ENCODE results near the gene SMIM1. TPM values are rescaled to one million over a fixed set of nuclear protein-coding genes. Genes with fewer than 3 reads are reported as not detected.
A peak's percentile ranks its signal among the peaks of the same experiment; 100 is the strongest.

The SMIM1 gene
- total and polyA plus RNA-seq, 7 donors: 0.57 to 2.1 (median 1.3) TPM

GRCh38 chr1:3785456-3786157, 13.1 kb downstream of the SMIM1 start:
- peak; percentile 15 for TF ChIP-seq CTCF (IDR thresholded peaks at IDR 0.05)
- 83% methylated on average over 13 to 14 of the region's 14 CpGs for WGBS, 3 donors
- H3K9me3 ChIP-seq: no peaks in the 10 kb centered on the region
- H3K27ac ChIP-seq: no peak overlapping the region
- intact Hi-C loops (cut with DNase I): no loop called here
- H3K36me3 ChIP-seq (ENCODE audit: insufficient read depth in 1 of 2, low read depth in 1 of 2): peaks cover 2 to 73% of the 10 kb centered on the region in 2 donors
- DNase-seq: no peak
- no peaks in the 10 kb centered on the region for H3K27me3 ChIP-seq (ENCODE audit: insufficient read depth in 3 of 3, low read length in 2 of 3)
- ATAC-seq: no peak
- no peak overlapping the region for H3K4me3 ChIP-seq
- H3K4me1 ChIP-seq: peaks cover 5% of the 10 kb centered on the region

- no peak overlapping the region for H3K27ac ChIP-seq
- no peak for TF ChIP-seq CTCF (IDR thresholded peaks at IDR 0.05)
- 91 to 92% (median 91%) methylated on average over 45 of the region's 45 CpGs for WGBS, 3 donors
- H3K4me3 ChIP-seq: no peak overlapping the region
- peaks cover 2 to 62% of the 10 kb centered on the region in 2 donors for H3K36me3 ChIP-seq (ENCODE audit: insufficient read depth in 1 of 2, low read depth in 1 of 2)
- DNase-seq (no peak), ATAC-seq (no peak)
- H3K27me3 ChIP-seq (ENCODE audit: insufficient read depth in 3 of 3, low read length in 2 of 3): no peaks in the 10 kb centered on the region
- no peaks in the 10 kb centered on the region for H3K9me3 ChIP-seq
- H3K4me1 ChIP-seq: peaks cover 5% of the 10 kb centered on the region
- intact Hi-C loops (cut with DNase I): no loop called here
Measured at GRCh38 chr1:3786468-3787348, 14.2 kb downstream of the SMIM1 start.

GRCh38 chr1:3787349-3787715, 14.8 kb downstream of the SMIM1 start:
- WGBS, 3 donors: 74 to 78% (median 77%) methylated on average over 10 of the region's 10 CpGs
- Histone ChIP-seq H3K4me3 (no peak overlapping the region), H3K4me1 (peaks cover 5% of the 10 kb centered on the region), H3K9me3 (no peaks in the 10 kb centered on the region), H3K27ac (no peak overlapping the region), H3K36me3 (ENCODE audit: insufficient read depth in 1 of 2, low read depth in 1 of 2) (peaks cover 2 to 61% of the 10 kb centered on the region in 2 donors), H3K27me3 (ENCODE audit: insufficient read depth in 3 of 3, low read length in 2 of 3) (no peaks in the 10 kb centered on the region)
- DNase-seq (no peak), ATAC-seq (no peak)
- TF ChIP-seq CTCF (IDR thresholded peaks at IDR 0.05): no peak
- intact Hi-C loops (cut with DNase I): no loop called here

- Histone ChIP-seq H3K27me3 (ENCODE audit: insufficient read depth in 3 of 3, low read length in 2 of 3) (no peaks in the 10 kb centered on the region), H3K4me3 (no peak overlapping the region), H3K9me3 (no peaks in the 10 kb centered on the region), H3K27ac (no peak overlapping the region), H3K4me1 (peaks cover 9% of the 10 kb centered on the region), H3K36me3 (ENCODE audit: insufficient read depth in 1 of 2, low read depth in 1 of 2) (peaks cover 2 to 60% of the 10 kb centered on the region in 2 donors)
- 81 to 91% (median 82%) methylated on average over 26 of the region's 26 CpGs for WGBS, 3 donors
- DNase-seq: no peak
- intact Hi-C loops (cut with DNase I): no loop called here
- no peak for TF ChIP-seq CTCF (IDR thresholded peaks at IDR 0.05)
- ATAC-seq: no peak
Measured at GRCh38 chr1:3787745-3788605, 15.4 kb downstream of the SMIM1 start.
